H1 (cell line): ENCODE measurements around the gene PAX6. TPM values are rescaled to one million over a fixed set of nuclear protein-coding genes. Genes with fewer than 3 reads are reported as not detected.

ENCODE experiments used
- CBX5 ChIP-seq: fragments of 300-800, 300-1000 bp; sonication (generic); IDR thresholded peaks from 2 replicates; pipeline ENCODE4 v1.7.1; 2016; ENCODE audit warnings: antibody characterized with exemption, low read length, low read depth
- JUND ChIP-seq: IDR thresholded peaks from 2 replicates; pipeline ENCODE4 v1.6.1; 2011; ENCODE audit warnings: mild to moderate bottlenecking, improper control_type of control experiment, low read length
- NANOG ChIP-seq: IDR thresholded peaks from 2 replicates; pipeline ENCODE4 v1.6.1; 2011; ENCODE audit warnings: low read length, low read depth, mild to moderate bottlenecking, inconsistent platforms; ENCODE audit not compliant: insufficient read depth, poor library complexity, severe bottlenecking
- TBP ChIP-seq: IDR thresholded peaks from 2 replicates; pipeline ENCODE4 v1.6.1; 2011; ENCODE audit warnings: low read depth, low read length, improper control_type of control experiment
- YY1 ChIP-seq: IDR thresholded peaks from 2 replicates; pipeline ENCODE4 v1.6.1; 2011; ENCODE audit warnings: low read depth, mild to moderate bottlenecking, low read length
- polyA plus RNA-seq, 7 experiments: library from polyadenylated mRNA; depleted of rRNA in 3 of 7; stranded (reverse) in 5 of 7; unstranded in 2 of 7; fragments of >200 nt in 5 of 7; fragments of 200-250 nt in 2 of 7; gene quantifications; 1 replicate in 5 of 7; 2 replicates in 1 of 7; 4 replicates in 1 of 7; pipeline versions ENCODE4 v1.2.1 to v1.2.3, GENCODE V29; 2011 to 2013; ENCODE audit warnings: missing spikeins in 2 of 7, mixed read lengths in 2 of 7
- total RNA-seq: library from RNA; stranded (reverse); fragmentation: NEBNext Ultra II Directional; extraction: Animal tissue kit (Norgen Biotek cat#: 25700); gene quantifications from 2 replicates; pipeline ENCODE4 v1.2.1, GENCODE V29; 2021
- TF ChIP-seq, protein P1 (sequence below): IDR thresholded peaks from 2 replicates; pipeline ENCODE4 v1.6.1; 2012; ENCODE audit warnings: low read length, inconsistent platforms

The PAX6 gene
- total and polyA plus RNA-seq, 2 of the 8 experiments (the other 6 are each of a cell fraction or from before 2014, with no cell fraction given), result 0.30 to 0.65 TPM

GRCh38 chr11:31780078-31780477, 31.0 kb downstream of the PAX6 start (continued):
- TF ChIP-seq, protein P1, sequence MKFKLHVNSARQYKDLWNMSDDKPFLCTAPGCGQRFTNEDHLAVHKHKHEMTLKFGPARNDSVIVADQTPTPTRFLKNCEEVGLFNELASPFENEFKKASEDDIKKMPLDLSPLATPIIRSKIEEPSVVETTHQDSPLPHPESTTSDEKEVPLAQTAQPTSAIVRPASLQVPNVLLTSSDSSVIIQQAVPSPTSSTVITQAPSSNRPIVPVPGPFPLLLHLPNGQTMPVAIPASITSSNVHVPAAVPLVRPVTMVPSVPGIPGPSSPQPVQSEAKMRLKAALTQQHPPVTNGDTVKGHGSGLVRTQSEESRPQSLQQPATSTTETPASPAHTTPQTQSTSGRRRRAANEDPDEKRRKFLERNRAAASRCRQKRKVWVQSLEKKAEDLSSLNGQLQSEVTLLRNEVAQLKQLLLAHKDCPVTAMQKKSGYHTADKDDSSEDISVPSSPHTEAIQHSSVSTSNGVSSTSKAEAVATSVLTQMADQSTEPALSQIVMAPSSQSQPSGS, result no peak
- TF ChIP-seq YY1, result no peak
- no peak for TF ChIP-seq JUND
- no peak for TF ChIP-seq NANOG
- TF ChIP-seq CBX5, result no peak
- TF ChIP-seq TBP, result no peak
